G401.6 (cell line): ENCODE results near the gene FBXW8.

Experiments used
- FAIRE-seq: peaks from 2 replicates; lab custom pipeline; 2012; peaks lifted over from hg19 to GRCh38; lab: Jason Lieb, UNC

Gene FBXW8

GRCh38 chr12:117059156-117059555 is 148.4 kb downstream of the FBXW8 start:
- FAIRE-seq: no peak

- FAIRE-seq: no peak
Measured at GRCh38 chr12:117060246-117060928, 149.6 kb downstream of the FBXW8 start.

GRCh38 chr12:117060929-117061305 is 150.2 kb downstream of the FBXW8 start:
- FAIRE-seq: no peak

GRCh38 chr12:117061555-117062079 is 150.9 kb downstream of the FBXW8 start:
- FAIRE-seq: no peak

- no peak for FAIRE-seq
Measured at GRCh38 chr12:117063162-117063911, 152.6 kb downstream of the FBXW8 start.

- FAIRE-seq: no peak
Measured at GRCh38 chr12:117064049-117064448, 153.3 kb downstream of the FBXW8 start.

- FAIRE-seq: no peak
Measured at GRCh38 chr12:117064596-117064995, 153.8 kb downstream of the FBXW8 start.

GRCh38 chr12:117067016-117067415 is 156.3 kb downstream of the FBXW8 start:
- no peak for FAIRE-seq

GRCh38 chr12:117067638-117068037 is 156.9 kb downstream of the FBXW8 start:
- FAIRE-seq: no peak

- FAIRE-seq: no peak
Measured at GRCh38 chr12:117068492-117068891, 157.7 kb downstream of the FBXW8 start.

- FAIRE-seq: no peak
Measured at GRCh38 chr12:117069101-117069797, 158.5 kb downstream of the FBXW8 start.

GRCh38 chr12:117069926-117070900 is 159.5 kb downstream of the FBXW8 start:
- no peak for FAIRE-seq

GRCh38 chr12:117071009-117071408 is 160.3 kb downstream of the FBXW8 start:
- FAIRE-seq: no peak

- no peak for FAIRE-seq
Measured at GRCh38 chr12:117072106-117072505, 161.4 kb downstream of the FBXW8 start.

- FAIRE-seq: no peak
Measured at GRCh38 chr12:117072736-117073490, 162.2 kb downstream of the FBXW8 start.

GRCh38 chr12:117073611-117074010 is 162.9 kb downstream of the FBXW8 start:
- no peak for FAIRE-seq

- no peak for FAIRE-seq
Measured at GRCh38 chr12:117076410-117077372, 165.9 kb downstream of the FBXW8 start.

GRCh38 chr12:117079487-117079886 is 168.7 kb downstream of the FBXW8 start:
- FAIRE-seq: no peak

- no peak for FAIRE-seq
Measured at GRCh38 chr12:117080661-117081144, 170.0 kb downstream of the FBXW8 start.
